Measurements from ENCODE around the gene LCK. TPM values are rescaled to one million over a fixed set of nuclear protein-coding genes. Genes with fewer than 3 reads are reported as not detected.

LCK gene
- total and polyA plus RNA-seq, 2 of the 8 experiments (the other 6 are each of a cell fraction or from before 2014, with no cell fraction given): 75.3 to 122 TPM

GRCh38 chr1:32208891-32209328 is 42.2 kb upstream of the LCK start, which contains the start of gene DCDC2B:
DCDC2B (plus strand) TSS chr1:32209089; CDS start chr1:32209094, 5 bp downstream.
- 81% methylated on average over 5 of the region's 5 CpGs; no CpG with 5 or more reads in 1 of the 2 experiments for WGBS, 2 experiments (ENCODE audit: extremely low coverage in 1 of 2, insufficient coverage in 1 of 2, insufficient read length in 1 of 2, insufficient replicate concordance in 2 of 2, low coverage in 1 of 2, low lambda C conversion rate in 2 of 2, missing lambda C conversion rate in 1 of 2)

More at GRCh38 chr1:32208891-32209328, 42.2 kb upstream of the LCK start, which contains the start of gene DCDC2B:
- H3K18ac ChIP-seq (ENCODE audit: extremely low read depth, low read length): no peak within 1 kb of the TSS
- H3K23me2 ChIP-seq (ENCODE audit: low read depth, low read length): peaks cover 8% of the 10 kb centered on the region; the same call in 1 of the 2 replicates
- H3K23ac ChIP-seq (ENCODE audit: insufficient read length): no peak within 1 kb of the TSS
- no peak within 1 kb of the TSS for H2BK15ac ChIP-seq (ENCODE audit: low read length)
- no peak for DNase-seq (ENCODE audit: low read depth in 1 of 2, low spot score in 2 of 2)
- no peaks in the 10 kb centered on the region for H3K9me3 ChIP-seq (ENCODE audit: insufficient read depth in 2 of 2, low read depth in 1 of 2, low read length in 1 of 2)
- no peak within 1 kb of the TSS for H2AFZ ChIP-seq (ENCODE audit: low read length)
- ChIA-PET POLR2A (ENCODE audit: partially characterized antibody) (interaction anchor here (1.2 to 8.9 kb wide), 4 partner anchors 11 to 124 kb away, joined by 3 to 91 read pairs (median 10); partner anchors contain the start of genes CCDC28B, EIF3I and TMEM234), CTCF (ENCODE audit: partially characterized antibody) (interaction anchor here (1.0 to 1.9 kb wide), 4 partner anchors 12 to 136 kb away, joined by 3 to 7 read pairs (median 4); partner anchors contain the start of gene TMEM39B)
- H2AK5ac ChIP-seq (ENCODE audit: low read depth, low read length): no peak within 1 kb of the TSS
- no peak within 1 kb of the TSS for H2BK12ac ChIP-seq (ENCODE audit: low read depth, low read length)
- H3K27me3 ChIP-seq (replicated peaks in 1 of 4; ENCODE audit: control insufficient read depth in 3 of 4, extremely low read depth in 1 of 4, insufficient read depth in 3 of 4, low read length in 3 of 4): peaks cover 0 to 4% (median 2%) of the 10 kb centered on the region in 4 experiments; a peak in 3 of 7 replicates
- H3K4me2 ChIP-seq (ENCODE audit: insufficient read depth in 1 of 2, low read depth in 2 of 2, low read length in 2 of 2): no peak within 1 kb of the TSS
- no peak within 1 kb of the TSS; the same call in 1 of the 2 replicates for H4K8ac ChIP-seq (ENCODE audit: extremely low read depth, insufficient read depth, low read length)
- no peak for FAIRE-seq
- no peak within 1 kb of the TSS for H4K5ac ChIP-seq (ENCODE audit: insufficient read length, low read depth, low read length)
- no peak within 1 kb of the TSS for H3K4ac ChIP-seq (replicated peaks; ENCODE audit: insufficient read length, low read depth, low read length)
- no peak within 1 kb of the TSS for H3K4me3 ChIP-seq (ENCODE audit: extremely low read depth in 1 of 4, insufficient read depth in 2 of 4, low read depth in 3 of 4, low read length in 4 of 4)
- no peak within 1 kb of the TSS for H2BK120ac ChIP-seq (replicated peaks; ENCODE audit: low read depth, low read length)
- H3K4me1 ChIP-seq (replicated peaks in 1 of 4; ENCODE audit: control insufficient read depth in 3 of 4, insufficient read depth in 4 of 4, low read length in 3 of 4): peaks cover 0 to 10% (median 2%) of the 10 kb centered on the region in 4 experiments; a peak in 2 of 7 replicates
- H2BK20ac ChIP-seq (ENCODE audit: low read length): no peak within 1 kb of the TSS
- no peak within 1 kb of the TSS for H3K56ac ChIP-seq (replicated peaks; ENCODE audit: insufficient read length, low read depth, low read length)
- H4K20me1 ChIP-seq (replicated peaks in 1 of 2; ENCODE audit: control insufficient read depth in 1 of 2, insufficient read depth in 2 of 2, low read length in 2 of 2): peaks cover 0 to 2% of the 10 kb centered on the region in 2 experiments
- peaks cover 2% of the 10 kb centered on the region; the same call in 1 of the 2 replicates for H3K79me1 ChIP-seq (ENCODE audit: low read depth, low read length)
- H3K79me2 ChIP-seq (ENCODE audit: control insufficient read depth in 1 of 2, insufficient read depth in 2 of 2, low read length in 2 of 2): no peaks in the 10 kb centered on the region
- H3K14ac ChIP-seq (ENCODE audit: insufficient read length): no peak within 1 kb of the TSS
- H2BK5ac ChIP-seq (ENCODE audit: low read depth, low read length): no peak within 1 kb of the TSS
- H3K9ac ChIP-seq (replicated peaks in 1 of 4; ENCODE audit: extremely low read depth in 1 of 4, low read depth in 3 of 4, low read length in 3 of 4): no peak within 1 kb of the TSS
- no peak within 1 kb of the TSS for H4K91ac ChIP-seq (replicated peaks; ENCODE audit: insufficient read length, low read length)
- H3K36me3 ChIP-seq (ENCODE audit: control insufficient read depth in 2 of 4, insufficient read depth in 4 of 4, low read length in 3 of 4): no peaks in the 10 kb centered on the region; a peak in 1 of 8 replicates
- TF ChIP-seq CTBP2 (IDR thresholded peaks at IDR 0.05; ENCODE audit: borderline replicate concordance, insufficient read depth, insufficient read length, low read length): no peak
- TF ChIP-seq POLR2AphosphoS5 (IDR thresholded peaks at IDR 0.05; ENCODE audit: low read depth, low read length): 0 out of 2 replicates have a peak, but pooled peaks have one; percentile 3
- no peak within 1 kb of the TSS for H3K27ac ChIP-seq (ENCODE audit: low read depth, low read length)
